ENCODE results near the gene EID3.

DNA sequence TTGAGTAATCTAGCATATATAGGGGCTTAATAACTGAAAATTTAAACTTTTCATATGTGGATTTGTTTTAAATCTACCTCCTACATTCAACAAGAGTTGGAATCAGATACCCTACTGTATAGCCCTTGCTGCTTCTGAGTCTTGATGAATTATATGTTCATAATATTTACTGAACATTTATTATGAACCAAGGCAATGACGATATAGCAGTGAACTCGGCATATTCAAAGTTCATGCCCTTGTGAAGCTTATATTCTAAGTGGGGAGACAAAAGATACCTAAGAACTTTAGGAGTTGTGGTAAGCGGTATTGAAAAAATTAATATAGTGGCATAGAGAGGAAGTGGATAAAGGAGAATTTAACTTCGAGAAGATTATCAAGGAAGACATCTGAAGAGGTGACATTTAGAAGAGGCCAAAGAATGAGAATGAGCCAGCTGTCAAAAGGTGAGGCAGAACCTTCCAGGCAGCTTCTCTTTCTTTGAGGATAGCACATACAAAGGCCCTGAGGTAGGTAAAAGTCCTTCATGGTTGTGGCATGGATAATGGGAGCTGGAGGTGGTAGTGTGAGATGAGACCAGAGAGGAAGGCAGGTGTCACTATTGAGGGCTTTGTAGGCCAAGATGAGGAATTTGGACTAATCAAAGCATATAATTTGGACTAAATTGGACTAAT, 10.2 kb downstream of the EID3 start:
- TF ChIP-seq TARDBP (IDR thresholded peaks at IDR 0.05) (no peak), NFRKB (IDR thresholded peaks at IDR 0.05) (no peak), ZNF384 (IDR thresholded peaks at IDR 0.05) (no peak), FOXM1 (IDR thresholded peaks at IDR 0.05; ENCODE audit: borderline replicate concordance) (no peak), BHLHE40 (IDR thresholded peaks at IDR 0.05; ENCODE audit: borderline replicate concordance) (no peak), FOXK2 (IDR thresholded peaks at IDR 0.05) (no peak), SP1 (IDR thresholded peaks at IDR 0.05) (no peak), SUZ12 (IDR thresholded peaks at IDR 0.05) (no peak), ARNT (IDR thresholded peaks at IDR 0.05) (no peak), HDGF (IDR thresholded peaks at IDR 0.05; ENCODE audit: borderline replicate concordance) (no peak), FOXA1 (IDR thresholded peaks at IDR 0.05) (no peak), LEF1 (IDR thresholded peaks at IDR 0.05; ENCODE audit: borderline replicate concordance) (no peak), L3MBTL2 (conservative IDR thresholded peaks at IDR 0.05) (no peak)
